GM12874 (cell line): ENCODE measurements around the gene LUZP2.

Experiments
- CTCF ChIP-seq: IDR thresholded peaks from 2 replicates; pipeline ENCODE4 v1.5.1; 2011; ENCODE audit warnings: low read depth, mild to moderate bottlenecking, control low read depth, low read length, moderate library complexity; ENCODE audit not compliant: insufficient read depth

The LUZP2 gene

GRCh38 chr11:24808173-24808572, 311.3 kb downstream of the LUZP2 start:
- TF ChIP-seq CTCF = no peak

GRCh38 chr11:24819006-24819405, 322.2 kb downstream of the LUZP2 start:
- TF ChIP-seq CTCF = no peak

GRCh38 chr11:24819863-24820434, 323.1 kb downstream of the LUZP2 start:
- no peak for TF ChIP-seq CTCF

- no peak for TF ChIP-seq CTCF
These were observed 323.7 kb downstream of the LUZP2 start for GRCh38 chr11:24820541-24820940.

GRCh38 chr11:24828938-24829605, 332.2 kb downstream of the LUZP2 start:
- no peak for TF ChIP-seq CTCF

GRCh38 chr11:24833573-24833972, 336.7 kb downstream of the LUZP2 start:
- TF ChIP-seq CTCF = no peak

- TF ChIP-seq CTCF = no peak
These were observed 340.3 kb downstream of the LUZP2 start for GRCh38 chr11:24837112-24837511.

- no peak for TF ChIP-seq CTCF
These were observed 345.5 kb downstream of the LUZP2 start for GRCh38 chr11:24842308-24842707.
